Measurements from ENCODE around the gene PRKCH. TPM values are rescaled to one million over a fixed set of nuclear protein-coding genes. Genes with fewer than 3 reads are reported as not detected.

Gene PRKCH
- polyA plus RNA-seq, 10 donors, result 10.6 to 17.9 (median 15.0) TPM

- DNase-seq, result no peak
Measured at GRCh38 chr14:61563880-61564617, 242.7 kb downstream of the PRKCH start.

GRCh38 chr14:61564618-61565091 is 243.3 kb downstream of the PRKCH start:
- DNase-seq, result peak in 1 of 3 donors; percentile 97

- no peak for DNase-seq
Measured at GRCh38 chr14:61565181-61565580, 243.8 kb downstream of the PRKCH start.

DNA sequence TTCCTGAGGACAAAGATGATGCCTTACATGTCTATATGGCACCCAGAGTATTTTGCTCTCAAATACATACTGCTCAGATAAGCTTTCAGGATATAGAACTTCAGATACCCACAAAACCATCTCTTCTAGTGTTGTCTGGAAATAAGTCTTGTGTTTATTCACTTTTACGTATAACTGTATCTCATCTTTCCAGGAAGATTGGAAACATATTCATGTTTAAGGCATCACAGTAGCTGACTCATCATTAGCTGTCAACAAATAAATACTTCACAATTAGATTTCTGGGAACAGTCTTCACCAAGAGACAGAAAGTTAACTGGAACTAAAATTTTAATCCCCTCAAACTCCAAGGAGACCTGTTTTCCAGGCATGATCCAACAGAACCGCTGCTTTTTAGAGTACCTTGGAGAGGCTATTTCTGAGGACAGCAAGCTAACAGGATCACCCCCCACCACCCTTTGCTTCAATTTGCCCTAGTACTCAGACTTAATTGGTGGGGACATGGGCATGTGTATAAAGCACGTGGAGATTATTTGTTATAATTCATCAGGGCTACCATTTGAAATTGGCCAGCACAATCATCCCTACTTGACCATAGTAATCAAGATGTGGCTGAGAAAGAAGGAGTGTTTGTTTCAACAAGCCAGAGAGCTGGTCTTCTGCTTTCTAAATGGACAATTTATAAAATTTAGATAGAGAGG is 244.6 kb downstream of the PRKCH start:
- DNase-seq, result peak in 1 of 3 donors; percentile 85

- no peak for DNase-seq
Measured at GRCh38 chr14:61566537-61567225, 245.3 kb downstream of the PRKCH start.

- no peak for DNase-seq
Measured at GRCh38 chr14:61567838-61568571, 246.6 kb downstream of the PRKCH start.

- no peak for DNase-seq
Measured at GRCh38 chr14:61568572-61569011, 247.2 kb downstream of the PRKCH start.

GRCh38 chr14:61569308-61569707 is 247.9 kb downstream of the PRKCH start:
- DNase-seq, result no peak

- DNase-seq, result no peak
Measured at GRCh38 chr14:61569812-61570548, 248.6 kb downstream of the PRKCH start.

- no peak for DNase-seq
Measured at GRCh38 chr14:61570549-61571290, 249.3 kb downstream of the PRKCH start.

DNA sequence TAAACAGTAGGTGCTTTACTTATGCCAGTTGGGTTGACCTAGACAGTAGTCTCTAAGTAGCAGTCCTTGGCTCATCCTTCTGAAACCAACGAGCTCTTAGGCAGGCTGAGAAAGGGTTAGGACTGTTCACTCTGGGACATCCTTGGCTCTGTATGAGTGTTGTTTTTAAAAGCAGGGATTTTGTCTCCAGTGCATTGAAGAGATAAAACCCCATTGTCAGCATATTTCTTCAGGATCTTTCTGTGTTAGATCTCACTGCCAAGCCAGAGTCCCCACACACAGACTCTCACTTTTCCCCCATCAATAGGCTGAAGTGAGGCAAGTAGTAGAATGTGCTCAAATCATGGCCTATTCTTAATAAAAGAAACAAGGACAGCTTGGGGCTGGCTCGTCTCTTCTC is 250.5 kb downstream of the PRKCH start:
- DNase-seq, result no peak

DNA sequence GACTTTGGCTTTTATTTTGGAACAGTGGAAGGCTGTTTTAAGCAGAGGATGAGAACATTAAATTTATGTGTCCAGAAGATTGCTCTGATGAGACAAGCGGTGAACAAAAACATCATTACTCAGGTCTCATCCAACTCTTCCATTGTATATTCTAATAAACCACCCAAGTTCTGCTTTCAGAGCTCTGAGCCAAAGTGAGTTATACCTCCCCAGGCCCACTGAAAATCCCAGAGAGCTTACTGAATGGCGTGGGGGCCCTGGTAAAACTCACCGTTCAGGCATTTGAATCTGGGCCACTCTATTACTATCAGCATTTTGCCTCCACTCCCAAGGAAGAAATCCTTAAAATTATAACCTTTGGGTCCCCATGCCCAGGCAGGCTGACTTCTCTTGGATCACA is 251.9 kb downstream of the PRKCH start:
- no peak for DNase-seq

DNA sequence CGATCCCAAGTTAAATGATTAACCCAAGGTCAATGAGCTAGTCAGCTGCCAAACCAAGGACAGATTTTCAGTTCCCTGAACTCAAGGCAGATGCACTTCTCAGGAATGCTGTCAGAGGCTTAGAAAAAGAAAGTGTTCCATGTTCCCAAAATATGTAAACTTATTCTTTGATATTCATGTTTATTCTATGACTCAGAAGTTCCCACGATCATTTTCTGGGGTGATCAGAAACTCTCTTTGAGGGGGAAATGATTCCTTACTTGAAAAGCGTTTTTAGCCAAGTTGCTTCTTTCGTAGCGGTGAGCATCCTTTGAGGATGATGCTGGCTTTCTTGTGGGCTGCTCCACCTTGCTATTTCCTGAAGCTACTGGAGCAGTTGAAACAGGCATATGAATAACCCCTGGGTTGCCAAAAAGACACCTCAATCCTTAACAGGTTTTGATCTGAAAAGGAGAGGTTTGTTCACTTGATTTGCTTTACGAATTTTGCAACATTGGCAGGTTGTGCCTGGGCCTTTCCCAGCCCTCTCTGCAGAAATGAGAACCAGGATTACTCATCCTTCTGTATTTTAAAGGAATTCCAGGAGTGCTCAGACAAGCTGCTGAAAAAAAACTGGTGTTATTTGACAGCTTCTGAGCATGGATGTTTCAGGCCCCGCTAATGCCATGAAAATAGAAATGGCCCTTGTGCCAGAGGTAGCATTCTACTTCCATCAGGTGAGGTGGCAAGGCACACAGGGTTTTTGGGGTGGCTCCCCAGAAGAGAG is 252.6 kb downstream of the PRKCH start:
- no peak for DNase-seq

DNA sequence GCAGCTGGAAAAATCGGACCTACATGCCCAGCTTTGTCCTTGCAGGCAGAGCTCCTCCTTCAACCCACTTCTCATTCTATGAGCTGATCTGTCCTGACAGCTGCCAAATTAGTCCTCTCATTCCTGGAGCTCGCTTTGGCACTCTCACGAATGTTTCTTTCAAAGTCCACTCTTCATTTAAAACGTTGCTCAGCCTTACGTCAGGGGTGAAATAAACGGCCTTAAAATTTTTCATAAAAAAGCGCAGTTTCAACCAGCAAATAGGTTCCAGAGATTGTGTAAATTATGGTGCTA is 253.1 kb downstream of the PRKCH start:
- no peak for DNase-seq

GRCh38 chr14:61575126-61575525 is 253.7 kb downstream of the PRKCH start:
- DNase-seq, result no peak

DNA sequence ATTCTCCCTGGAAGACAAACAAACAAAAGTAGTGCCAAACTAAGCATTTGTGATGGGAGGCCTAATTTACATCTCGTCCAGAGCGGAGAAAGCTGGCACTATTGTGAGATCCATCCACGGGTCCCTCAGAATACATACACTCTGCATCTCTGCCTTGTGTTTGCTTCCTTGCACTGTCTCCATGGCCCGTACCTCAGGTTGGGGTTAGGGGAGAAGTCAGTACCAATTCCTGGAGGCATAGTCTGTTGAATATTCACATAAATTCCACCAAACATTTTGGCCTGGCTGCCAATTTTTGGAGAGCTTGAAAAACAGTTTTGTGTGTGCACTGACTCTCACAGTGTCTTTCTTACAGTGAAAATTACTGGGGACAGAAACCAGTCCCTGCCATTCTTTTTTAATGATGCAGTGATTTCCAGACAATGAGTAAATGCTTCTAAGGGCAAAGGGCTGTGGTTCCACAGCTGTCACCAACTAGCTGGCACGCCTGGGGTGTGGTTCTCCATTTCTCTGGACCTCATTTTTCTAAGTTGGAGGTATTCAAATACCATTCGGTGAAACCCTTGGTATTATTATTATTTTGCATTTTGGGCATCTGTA is 254.3 kb downstream of the PRKCH start:
- DNase-seq, result no peak

GRCh38 chr14:61577506-61577931 is 256.1 kb downstream of the PRKCH start:
- DNase-seq, result no peak

DNA sequence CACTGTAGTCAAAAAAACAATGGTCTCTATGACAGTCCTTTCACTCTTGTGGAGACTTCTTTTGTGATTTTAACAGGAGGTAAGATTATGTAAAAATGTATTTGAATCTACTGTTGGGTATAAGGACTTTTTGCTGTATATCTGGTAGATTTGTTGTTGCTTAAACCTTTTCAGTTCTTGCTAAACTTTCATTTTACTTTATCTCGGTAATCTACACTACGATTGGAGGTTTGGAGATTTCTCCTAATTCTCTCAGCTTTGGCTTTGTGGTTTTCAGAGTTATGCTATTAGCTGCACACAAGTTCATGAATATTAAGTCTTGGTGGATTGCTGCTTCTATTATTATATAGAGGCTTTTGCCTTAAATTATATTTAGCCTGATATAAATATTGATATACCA is 257.4 kb downstream of the PRKCH start:
- no peak for DNase-seq

DNA sequence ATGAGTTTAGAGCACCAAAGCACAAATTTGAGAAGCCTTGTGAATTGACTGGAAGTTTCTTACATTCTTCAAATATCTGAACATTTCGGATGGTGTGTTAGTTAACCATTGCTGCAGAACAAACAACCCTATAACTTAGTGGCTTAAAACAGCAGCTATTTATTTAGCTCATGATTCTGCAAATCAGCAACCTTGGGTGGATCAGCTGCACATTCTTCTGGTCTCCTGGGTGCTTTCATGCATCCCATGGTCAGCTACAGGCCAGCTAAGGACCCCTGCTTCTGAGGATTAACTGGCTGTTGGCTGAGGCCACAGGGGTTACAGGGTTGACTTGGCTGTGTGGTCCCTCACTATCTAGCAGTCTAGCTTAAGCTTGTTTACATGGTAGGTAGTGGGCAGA is 260.0 kb downstream of the PRKCH start:
- no peak for DNase-seq
